TTC549 (cell line): ENCODE results near the gene AIFM3.
"Not testable (repeated sequence)": the region's sequence is repeated elsewhere in the genome, so short reads cannot be mapped to it uniquely, and the experiment has no call there.

Source experiments
- FAIRE-seq: peaks from 2 replicates; lab custom pipeline; 2012; peaks lifted over from hg19 to GRCh38; lab: Jason Lieb, UNC

AIFM3 gene

DNA sequence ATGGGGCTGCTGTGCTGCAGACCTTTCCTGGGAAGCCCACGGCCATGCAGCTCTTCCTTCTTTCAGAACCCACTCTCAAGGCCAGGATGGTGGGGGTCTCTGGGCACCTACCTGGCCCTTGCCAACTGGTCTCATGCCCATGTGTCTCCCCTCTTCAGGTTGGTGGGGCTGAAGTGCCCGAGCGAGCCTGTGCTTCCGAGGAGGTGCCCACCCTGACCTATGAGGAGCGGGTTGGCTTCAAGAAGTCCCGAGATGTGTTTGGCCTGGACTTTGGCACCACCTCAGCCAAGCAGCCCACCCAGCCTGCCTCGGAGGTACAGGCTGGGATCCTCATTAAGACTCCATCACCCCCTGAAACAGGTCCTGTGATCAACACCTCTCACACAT is 25.0 kb downstream of the AIFM3 start:
- FAIRE-seq = no peak

DNA sequence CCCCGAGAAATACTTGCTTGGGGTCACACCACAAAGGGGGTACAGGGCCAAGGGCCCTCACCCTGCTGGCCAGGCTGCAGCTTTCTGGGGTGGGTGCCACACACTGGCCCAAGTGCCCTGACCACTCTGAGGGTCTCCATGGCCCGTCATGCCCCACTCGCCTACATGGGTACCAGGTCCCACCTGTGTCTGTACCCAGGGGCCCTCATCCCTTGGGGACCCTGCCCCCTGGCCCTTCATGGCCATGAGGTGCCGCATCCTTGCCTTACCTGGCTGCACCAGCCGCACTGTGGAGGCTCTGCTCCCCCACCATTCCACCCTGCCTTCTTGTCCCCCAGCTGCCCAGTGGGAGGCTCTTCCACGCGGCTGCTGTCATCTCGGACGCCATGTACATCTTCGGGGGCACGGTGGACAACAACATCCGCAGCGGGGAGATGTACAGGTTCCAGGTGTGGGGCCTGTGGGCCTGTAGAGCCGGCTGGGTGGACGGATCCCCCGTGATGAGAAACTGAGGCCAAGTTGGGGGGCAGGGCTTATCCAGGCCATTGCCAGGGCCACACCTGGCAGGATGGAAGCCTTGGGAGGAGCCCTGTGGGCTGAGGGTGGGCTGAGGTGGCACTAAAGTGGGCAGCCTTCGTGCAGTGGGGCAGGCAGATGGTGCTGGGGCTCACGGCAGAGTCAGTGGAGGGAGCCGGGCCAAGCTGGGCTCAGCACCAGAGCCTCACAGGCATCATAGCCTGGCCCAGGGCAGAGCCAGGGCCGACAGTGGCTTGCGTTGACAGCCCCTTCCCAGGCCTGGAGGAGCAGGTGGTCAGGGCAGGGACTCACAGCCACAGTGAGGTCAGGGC is 25.6 kb downstream of the AIFM3 start:
- no peak for FAIRE-seq

DNA sequence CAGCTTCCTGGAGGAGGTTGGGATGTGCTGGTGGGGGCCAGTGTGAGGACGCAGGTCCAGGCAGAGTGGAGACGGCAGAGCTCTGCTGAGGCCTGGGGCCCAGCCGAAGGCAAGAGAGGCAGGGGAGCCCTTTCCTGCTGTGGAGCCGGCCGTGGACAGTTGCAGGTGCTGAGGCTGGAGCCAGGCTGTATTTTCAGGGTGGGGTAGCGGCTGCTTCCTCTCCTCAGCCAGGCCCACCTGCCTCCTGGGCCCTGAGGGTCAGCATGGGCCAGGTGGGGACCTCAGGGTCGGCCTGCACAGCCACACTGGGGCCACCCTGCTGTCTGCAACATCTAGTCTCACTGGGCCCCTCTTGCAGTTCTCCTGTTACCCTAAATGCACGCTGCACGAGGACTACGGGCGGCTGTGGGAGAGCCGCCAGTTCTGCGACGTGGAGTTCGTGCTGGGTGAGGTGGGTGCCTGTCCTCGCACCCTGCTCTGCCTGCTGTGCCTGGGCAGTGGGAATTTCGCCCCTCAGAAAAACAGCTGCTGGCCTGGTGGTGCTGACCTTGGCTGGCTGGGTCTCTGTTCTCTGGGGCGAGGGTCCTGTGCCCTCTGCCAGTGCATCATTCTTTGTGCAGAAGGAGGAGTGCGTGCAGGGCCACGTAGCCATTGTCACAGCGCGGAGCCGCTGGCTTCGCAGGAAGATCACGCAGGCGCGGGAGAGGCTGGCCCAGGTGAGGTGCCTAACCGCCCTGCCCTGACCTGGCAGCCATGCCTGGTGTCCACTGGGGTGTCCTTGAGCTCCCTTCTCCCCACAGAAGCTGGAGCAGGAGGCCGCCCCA is 26.5 kb downstream of the AIFM3 start:
- no peak for FAIRE-seq

DNA sequence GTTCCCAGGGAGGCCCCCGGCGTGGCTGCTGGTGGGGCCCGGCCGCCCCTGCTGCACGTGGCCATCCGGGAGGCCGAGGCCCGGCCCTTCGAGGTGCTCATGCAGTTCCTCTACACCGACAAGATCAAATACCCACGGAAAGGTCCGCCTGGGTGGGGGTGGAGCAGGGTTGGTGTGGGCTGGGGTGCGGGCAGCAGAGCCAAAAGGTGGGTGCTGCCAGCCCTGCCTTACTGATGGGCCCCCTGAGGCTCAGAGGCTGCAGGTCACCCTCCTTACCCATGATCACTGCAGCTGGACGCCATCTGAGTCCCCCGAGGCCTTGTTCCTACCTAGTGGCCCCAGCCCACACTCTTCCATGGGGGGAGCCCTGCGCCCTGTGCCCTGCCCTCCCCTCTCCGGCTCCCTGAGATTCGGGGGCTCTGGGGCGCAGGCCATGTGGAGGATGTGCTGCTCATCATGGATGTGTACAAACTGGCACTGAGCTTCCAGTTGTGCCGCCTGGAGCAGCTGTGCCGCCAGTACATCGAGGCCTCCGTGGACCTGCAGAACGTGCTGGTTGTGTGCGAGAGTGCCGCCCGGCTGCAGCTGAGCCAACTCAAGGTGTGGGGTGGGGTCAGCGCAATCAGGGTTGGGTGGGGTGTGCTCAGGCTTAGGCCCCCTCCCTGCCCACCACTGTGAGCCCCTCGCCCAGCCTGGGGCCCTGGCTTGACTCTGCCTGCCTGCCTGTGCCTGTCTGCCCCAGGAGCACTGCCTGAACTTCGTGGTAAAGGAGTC is 27.3 kb downstream of the AIFM3 start:
- FAIRE-seq = no peak

DNA sequence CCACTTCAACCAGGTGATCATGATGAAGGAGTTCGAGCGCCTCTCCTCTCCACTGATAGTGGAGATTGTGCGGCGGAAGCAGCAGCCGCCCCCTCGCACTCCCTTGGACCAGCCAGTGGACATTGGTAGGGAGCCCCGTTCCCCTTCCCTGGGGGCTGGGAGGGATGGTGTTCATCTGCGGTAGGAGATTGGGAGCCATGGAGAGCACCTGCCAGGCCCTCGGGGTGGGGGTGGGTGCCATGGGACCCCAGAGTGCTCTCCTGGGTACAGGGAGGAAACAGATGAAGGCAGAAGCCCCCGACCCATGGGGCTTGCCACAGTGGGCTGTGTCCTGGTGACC is 27.8 kb downstream of the AIFM3 start:
- FAIRE-seq = no peak

DNA sequence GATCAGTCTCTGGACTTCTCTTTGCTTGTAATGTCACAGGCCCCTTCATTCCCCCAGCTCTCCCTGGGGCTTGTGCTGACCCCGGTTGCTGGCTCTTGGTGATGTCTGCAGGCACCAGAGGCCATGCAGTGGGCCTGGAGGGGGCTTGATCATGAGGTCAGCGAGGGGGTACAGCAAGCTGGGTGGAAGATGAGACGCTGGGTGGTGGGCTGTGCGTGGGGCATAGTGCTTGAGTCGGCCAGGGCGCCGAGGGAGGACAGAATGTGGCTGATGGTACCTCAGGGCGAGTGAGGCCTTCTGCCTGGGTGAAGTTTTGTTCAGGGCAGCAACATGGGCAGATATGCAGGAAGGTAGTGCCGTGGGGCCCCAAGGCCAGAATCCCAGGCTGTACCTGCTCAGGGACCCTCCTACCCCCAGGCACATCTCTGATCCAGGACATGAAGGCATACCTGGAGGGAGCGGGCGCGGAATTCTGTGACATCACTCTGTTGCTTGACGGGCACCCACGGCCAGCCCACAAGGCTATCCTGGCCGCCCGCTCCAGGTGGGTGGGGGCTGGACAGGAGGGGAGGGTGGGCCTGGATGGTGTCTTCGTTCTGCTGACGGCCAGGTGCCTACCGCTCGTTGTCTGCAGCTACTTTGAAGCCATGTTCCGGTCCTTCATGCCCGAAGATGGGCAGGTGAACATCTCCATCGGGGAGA is 28.4 kb downstream of the AIFM3 start:
- FAIRE-seq = no peak

DNA sequence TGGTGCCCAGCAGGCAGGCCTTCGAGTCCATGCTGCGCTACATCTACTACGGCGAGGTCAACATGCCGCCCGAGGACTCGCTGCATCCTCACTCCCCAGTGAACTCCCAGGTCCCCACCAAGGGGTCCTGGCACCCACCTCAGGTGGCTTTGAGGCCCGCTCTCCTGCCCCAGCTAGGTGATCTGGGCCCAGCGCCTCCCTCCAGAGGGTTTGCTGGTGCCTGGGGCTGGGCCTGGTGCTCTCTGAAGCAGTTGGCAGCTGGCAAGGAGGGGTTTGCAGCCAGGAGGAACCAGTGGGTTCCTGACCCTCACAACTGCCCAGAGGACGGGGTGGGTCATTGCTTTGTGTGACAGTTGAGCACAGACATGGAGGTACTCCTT is 29.0 kb downstream of the AIFM3 start:
- no peak for FAIRE-seq

DNA sequence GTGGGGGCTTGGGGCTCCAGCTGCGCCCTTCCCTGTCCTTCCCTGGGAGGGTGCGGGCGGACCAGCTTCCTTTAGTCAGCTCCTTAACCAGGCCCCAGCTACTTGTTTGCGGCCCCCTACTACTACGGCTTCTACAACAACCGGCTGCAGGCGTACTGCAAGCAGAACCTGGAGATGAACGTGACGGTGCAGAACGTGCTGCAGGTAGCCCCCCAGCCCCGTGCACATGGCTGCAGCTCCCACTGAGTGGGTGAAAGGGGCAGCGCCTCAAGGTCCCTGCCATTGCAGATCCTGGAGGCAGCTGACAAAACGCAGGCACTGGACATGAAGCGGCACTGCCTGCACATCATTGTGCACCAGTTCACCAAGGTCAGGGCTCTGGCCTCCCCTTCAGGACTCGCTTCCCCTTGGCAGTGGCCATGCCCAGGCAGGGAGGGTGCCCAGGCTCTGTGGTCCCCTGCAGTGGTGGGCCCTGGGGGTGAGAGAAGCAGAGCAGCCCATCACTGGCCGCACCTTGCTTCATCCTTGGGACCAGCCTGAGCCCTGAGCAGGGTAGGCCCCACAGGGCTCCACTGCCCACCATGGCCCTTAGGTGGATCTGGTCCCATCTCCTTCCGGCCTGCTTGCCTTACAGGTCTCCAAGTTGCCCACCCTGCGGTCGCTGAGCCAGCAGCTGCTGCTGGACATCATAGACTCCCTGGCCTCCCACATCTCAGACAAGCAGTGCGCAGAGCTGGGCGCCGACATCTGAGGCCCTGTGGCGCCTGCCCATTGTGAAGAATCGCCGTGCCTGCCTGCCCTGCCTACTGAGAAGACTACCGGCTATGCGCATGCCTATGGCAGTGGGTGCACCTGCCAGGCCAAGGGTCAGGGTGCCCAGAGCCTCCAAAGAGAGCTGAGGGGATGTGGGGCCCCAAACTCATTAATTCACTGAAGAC is 29.8 kb downstream of the AIFM3 start:
- FAIRE-seq = no peak

DNA sequence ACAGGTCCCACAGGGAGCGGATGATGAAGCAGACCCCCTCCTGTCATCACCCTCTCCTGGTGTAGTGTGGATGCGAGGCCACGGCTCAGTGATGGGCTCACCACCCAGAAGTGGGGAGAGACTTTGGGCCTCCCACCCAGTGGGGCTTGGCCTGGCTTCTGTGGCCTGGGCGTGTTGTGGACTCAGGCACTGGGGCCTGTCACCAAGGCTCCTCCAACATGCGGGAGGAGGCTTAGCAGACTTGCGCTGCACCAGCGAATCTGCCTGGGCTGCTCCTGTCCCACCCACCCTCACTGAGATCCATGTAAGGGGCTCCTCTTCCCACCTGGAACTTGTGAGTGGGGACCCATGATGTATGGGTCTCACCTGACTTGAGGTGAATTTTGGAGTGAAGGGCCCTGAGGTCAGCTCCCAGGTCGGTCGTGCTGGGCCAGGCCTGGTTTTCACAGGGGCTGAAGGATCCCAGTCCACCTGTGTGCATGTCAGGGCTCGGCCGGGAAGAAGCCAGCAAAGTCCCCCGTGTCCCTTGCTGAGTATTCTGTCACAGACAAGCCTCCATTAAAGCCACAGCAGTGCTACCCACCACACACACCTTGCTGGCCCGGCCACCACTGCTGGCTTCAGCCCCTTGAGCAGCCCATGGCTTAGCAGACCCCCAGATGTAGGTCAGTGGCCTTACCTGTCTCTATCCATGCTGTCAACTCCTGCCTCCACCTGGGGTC is 30.6 kb downstream of the AIFM3 start:
- FAIRE-seq = no peak

DNA sequence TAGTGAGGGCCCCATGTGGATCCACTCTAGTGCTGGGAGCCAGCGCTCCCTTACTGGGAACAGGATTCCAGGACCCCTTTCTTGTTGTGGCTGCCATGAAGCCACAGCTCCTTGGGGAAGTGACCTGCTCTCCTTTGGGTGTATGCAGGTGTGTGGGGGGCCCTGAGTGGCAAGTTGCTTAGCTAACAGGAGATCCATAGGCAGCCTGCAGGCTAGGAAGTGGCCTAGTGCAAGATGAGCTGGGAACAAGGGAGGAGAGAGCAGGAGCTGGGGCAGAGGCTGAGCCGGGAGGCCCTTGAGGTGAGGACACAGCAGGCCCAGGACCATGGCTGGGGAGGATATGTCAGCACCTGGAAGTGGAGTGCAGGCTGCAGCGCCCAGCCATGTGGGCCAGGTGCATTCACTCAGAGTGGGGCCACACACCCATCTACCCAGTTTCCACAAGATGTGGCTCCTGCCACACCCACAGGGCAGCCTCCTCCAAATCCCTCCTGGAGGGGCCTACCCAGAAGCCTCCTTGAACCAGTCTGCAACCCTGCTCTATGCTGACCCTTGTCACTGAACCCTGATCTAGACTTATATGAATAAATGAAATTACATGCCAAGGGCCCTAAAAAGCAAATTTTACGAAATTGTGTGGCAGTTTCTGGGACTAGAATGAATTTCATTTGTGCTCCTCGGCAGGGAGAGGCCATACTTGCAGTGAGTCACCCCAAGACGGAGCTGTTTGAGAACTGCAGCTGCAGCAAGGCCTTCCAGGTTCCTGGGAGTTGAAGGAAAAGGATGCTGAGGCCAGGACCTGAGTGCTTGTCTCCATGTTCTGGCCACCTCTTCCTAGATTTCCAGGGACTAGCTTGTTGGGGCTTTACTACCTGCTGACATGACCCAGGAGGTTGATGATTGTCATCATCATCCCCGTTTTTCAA is 31.6 kb downstream of the AIFM3 start:
- FAIRE-seq = no peak

DNA sequence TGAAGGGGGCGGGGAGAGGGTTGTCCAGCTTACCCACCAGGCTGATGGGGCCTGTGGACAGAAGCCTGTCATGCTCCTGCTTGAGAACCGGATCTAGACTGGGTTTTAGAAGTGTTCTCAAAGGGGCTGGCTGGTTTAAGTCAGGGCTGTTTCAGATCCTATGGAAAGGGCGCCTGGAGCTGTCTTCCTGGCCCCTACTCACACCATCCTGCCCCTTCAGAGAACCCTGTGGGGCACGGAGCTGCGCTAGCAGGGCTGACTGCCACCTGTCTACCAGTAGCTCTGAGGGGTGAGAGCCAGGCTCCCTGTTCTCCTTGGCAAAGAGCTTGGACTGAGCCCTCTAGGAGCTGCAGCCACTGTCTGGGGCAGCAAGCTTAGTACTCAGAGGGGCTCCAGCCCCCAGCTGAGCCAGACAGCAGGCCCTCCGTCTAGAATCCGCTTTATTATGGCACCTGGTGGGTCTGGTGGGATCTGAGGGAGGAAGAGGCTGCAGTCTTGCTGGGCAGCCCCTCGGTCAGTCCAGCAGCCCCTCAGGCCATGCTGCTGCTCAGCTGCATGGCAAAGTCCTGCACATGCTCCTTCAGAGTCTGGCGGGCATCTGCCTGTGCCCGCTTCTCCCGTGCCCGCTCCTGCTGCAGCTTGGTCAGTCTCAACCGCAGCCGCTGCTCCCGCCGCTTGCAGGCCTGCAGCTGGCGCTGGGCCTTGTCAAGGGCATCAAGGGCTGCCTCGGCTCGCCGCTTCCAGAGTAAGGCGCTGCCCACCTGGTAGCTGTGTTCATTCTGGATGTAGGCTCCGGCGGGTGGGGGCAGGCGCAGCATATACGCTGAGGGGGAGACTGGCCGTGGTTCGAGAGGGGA is 32.5 kb downstream of the AIFM3 start:
- no peak for FAIRE-seq

DNA sequence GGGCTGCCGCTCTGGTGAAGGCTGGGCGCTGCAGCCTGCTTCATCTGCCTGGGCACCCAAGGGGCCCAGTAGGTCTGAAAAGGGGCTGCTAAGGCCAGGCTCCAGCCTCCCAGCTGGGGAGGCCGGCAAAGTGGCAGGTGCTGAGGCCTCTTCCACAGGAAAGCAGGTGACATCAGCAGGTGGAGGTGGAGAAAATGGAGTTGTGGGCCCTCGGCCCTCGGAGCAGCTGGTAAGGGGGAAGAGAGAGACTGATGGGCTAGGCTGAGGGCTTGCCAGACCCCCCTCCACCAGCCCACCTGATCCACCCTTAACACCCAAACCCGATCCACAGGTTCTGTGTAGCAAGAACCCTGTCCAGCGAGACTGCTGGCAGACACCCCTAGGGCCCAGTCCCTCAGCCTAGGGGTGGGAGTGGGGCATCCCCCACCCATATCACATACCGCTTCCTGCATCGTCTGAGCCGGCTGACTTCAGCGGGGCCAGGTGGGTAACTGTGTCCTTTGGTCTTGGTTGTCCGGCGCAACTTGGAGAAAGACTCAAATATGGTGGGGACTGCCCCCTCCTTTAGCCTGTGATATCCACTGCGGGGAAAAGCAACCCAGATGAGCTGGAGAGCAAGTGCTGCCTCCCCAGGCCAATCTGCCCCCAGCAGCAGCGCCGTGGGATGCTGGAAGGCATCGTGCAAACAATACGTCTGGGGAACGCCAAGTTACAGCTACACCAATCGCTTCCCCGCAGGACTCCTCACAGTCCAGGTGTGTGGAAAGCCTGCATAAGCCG is 33.3 kb downstream of the AIFM3 start:
- FAIRE-seq = no peak

DNA sequence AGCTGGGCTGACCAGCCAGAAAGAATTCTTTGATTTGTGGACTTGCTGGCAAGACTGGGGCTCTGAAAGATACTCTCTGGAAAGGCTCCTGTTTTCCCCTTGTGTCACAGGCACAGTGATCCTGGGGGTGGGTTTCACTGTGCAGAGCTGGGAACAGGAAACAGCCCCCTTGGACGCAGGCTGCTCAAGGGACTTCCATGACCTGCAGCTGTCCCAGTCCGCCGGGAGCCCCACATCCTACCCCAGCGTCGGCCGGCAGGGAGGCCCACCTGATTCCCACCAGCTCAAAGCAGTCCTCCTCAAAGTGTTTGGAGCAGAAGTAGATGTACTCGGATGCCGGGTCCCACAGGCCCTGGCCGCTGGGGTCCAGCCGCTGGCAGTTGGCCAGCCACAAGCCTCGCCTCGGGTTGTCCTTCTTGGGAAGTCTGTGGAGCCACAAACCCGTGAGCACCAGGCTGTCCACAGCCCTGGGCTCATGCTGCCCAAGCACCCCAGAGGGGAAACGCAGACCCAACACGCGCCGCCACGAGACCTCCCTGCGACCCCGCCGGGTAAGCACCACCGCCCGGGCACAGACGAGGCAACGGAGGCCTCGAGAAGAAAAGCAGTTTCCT is 34.0 kb downstream of the AIFM3 start:
- FAIRE-seq = no peak

DNA sequence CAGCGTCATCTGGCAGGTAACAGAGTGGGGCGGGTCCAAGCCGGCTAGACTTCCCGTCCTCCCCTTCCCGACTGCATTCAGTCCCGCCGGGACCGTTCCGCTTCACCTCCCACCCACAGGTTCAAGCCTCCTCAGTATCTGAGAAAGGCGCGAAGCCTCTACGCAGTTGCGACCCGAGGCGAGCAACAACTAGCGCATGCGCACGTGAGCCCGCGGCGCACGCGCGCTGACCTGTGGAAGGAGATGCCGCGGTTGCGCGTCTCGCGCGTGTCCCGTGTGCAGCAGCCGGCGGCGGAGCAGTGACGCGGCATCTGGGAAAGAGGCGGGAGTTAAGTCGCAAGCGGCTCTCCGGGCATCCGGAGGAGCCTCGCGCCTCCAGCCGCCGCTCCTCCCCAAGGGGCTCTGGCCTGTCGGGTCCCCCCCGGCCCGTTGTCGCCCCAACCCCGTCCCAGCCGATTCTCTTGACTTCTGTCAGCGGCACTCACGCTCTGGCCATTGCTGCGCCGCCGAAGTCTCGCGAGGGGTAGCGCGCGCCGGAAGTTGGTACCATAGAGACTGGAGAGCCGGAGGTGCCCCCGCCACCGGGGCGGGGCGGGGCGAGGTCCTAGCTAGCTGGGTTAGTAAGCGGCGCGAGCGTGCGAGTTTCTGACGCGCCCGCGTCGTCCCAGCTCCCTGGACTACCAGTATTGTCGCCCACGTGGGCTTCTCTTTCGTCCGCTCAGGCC is 34.7 kb downstream of the AIFM3 start, which contains the start of gene THAP7:
Gene THAP7 (minus strand): TSS at position 518 of the 725 bp plus-strand sequence. CDS start 207 bp downstream, at position 311.
- FAIRE-seq = no peak

DNA sequence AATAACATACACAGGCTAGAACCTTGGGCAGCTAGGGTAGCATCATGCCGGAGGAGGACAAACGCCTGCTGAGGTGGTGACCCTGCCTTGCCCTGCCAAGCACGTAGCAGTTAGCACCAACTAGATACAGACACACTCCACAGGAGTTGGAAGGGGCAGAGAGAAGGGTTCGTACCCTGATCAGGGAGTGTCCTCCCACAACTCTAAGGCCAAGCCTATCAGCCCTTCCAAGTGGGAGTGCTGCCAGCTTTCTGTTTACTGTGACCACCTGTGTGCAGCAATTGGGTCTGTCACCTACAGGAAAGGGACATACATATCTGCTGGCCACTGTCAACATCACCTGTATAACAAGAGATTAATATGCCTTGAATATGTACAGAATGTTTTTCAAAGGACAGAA is 36.7 kb downstream of the AIFM3 start:
- no peak for FAIRE-seq

DNA sequence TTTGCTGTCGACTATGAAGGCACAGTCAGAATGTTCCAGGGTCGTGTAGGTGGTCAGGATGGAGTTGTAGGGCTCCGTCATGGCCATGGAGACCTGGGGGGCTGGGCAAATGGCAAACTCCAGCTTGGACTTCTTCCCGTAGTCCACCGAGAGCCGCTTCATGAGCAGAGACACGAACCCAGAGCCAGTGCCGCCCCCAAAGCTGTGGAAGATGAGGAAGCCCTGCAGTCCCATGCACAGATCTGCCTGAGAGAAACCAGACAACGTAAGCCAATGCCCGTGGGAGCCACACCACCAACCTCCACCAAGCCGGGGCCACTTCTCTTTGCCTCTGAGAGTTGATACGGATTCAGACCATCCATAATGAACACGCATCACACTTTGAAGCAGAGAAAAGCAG is 42.2 kb downstream of the AIFM3 start:
- FAIRE-seq = not testable (repeated sequence)
